NCI-H128 (cell line): ENCODE results near the gene VAPA.
A peak's percentile ranks its signal among the peaks of the same experiment; 100 is the strongest.

Source experiments
- DNase-seq: peaks from one replicate; lab custom pipeline; 2025; ENCODE audit not compliant: unreplicated experiment; lab: John Stamatoyannopoulos, UW

VAPA gene

GRCh38 chr18:9968081-9968848 lies 54.4 kb downstream of the VAPA start:
- DNase-seq: no peak

- DNase-seq: no peak
Observed at GRCh38 chr18:9969247-9969646, 55.4 kb downstream of the VAPA start.

DNA sequence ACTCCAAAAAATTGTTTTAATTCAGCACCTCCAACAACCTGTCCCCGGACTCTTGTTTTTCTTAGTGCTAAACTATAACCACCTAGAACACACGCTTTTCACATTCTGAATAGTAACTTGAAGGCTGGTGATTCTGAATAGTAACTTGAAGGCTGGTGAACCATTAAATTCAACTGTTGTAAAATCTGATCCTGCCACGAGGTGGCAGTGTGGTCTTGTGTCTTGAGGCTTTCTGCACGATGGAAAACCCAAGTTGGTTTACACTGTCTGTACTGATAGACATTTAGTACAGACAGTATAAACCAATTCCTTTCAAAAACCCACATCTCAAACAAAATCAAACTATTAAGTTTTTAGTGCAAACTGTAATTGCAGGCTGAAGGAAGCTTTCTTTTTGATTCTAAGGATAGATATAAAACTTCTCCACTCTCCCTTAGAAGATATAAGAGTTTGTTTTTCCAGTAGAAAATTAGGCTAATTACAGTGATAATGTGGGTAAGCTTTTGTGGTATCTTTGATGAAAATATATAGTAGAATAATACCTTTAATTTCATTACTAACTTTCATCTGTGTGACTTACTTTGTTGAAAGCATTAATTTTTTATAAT lies 57.6 kb downstream of the VAPA start:
- DNase-seq: peak; percentile 64

DNA sequence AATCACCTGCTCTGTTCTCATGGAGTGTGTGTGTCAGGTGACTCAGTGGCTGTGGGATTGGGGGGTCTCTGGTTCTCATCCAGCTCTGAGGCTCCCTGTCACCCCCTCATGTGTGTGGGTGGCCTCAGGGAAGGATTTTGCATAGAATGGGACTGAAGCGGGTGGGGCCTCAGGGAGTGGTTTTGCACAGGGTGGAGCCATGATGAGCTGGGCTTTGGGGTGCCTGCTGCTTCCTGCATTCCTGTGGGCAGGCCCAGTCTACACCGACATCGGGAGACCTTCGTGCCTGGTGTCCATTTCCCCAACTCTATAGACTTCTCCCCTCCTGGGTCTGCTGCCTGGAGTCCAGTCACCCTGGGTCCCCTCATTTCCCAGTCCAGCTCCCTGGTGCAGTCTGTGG lies 59.7 kb downstream of the VAPA start:
- no peak for DNase-seq

GRCh38 chr18:9974279-9974915 lies 60.6 kb downstream of the VAPA start:
- no peak for DNase-seq

DNA sequence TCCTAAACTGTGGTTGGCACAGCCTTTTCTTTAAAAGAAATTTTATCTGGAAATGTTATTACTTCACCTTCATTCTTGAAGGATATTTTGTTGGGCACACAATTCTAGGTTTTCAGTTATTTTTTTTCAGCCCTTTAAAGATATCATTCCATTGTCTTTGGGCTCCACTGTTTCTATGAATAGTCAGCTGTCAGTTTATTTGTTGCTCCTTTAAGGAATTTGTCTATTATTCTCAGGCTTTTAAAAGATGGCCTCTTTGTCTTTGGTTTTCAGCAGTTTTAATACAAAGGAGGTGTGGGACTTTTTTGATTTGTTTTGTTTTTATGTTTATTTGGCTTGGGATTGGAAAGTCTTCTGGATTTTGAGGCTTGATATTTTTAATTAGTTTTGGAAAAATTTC lies 61.8 kb downstream of the VAPA start:
- DNase-seq: no peak

- no peak for DNase-seq
Observed at GRCh38 chr18:9982711-9983110, 68.9 kb downstream of the VAPA start.

DNA sequence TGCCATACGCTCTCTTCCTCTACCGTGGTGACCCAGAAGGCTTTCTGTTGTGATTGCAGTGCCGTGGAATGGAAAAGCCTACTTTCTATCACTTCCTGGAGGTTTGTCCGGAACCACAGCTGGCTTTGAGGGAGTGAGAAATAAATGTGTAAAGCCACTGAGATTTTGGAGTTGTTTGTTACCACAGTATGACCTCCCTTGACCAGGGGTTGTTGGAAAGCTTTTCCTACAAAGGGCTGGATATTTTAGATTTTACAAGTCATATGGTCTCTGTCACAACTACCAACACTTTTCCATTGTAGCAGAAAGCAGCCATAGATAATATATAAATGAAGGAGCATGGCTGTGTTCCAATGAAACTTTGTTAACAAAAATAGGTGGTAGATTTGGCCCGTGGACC lies 70.3 kb downstream of the VAPA start:
- no peak for DNase-seq

DNA sequence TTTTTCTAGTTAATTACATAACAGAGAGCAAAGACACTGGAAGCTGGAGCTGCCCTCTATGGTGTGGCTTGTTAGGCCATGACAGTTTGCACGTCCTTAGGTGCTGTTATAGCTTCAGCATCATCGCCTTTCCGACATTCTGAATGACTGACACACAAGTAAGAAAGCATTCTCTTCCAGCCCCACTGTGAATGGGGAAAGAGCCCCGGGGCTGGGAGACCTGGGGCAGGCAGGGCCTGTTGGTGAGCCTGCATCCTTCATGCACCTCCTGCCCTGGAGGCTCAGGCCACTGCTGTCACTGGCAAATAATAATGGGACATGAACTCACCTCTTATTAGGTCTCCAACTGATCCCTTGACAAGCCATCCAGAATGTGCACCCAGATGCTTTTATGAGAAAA lies 71.8 kb downstream of the VAPA start:
- no peak for DNase-seq

GRCh38 chr18:9986156-9986930 lies 72.5 kb downstream of the VAPA start:
- DNase-seq: no peak

- no peak for DNase-seq
Observed at GRCh38 chr18:9987345-9987744, 73.5 kb downstream of the VAPA start.

GRCh38 chr18:9987931-9988330 lies 74.1 kb downstream of the VAPA start:
- no peak for DNase-seq

DNA sequence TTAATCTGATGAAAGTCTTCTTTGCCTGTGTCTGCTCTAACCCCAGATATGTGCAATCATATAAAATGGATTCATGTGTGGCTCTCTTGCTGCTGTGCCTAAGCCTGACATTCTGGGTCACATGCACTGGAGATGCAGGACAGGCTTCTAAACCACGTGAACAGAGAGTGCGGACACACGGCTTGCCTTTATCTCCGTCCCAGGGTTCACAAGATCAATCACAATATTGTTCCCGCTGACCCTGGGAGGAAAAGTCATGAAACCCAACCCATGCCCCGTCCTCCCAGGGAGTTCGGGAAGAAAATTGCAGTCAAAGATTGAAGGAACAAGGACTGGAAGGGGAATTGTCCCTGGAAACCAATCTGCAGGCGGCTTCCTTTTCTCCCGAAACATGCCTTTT lies 74.8 kb downstream of the VAPA start:
- no peak for DNase-seq

DNA sequence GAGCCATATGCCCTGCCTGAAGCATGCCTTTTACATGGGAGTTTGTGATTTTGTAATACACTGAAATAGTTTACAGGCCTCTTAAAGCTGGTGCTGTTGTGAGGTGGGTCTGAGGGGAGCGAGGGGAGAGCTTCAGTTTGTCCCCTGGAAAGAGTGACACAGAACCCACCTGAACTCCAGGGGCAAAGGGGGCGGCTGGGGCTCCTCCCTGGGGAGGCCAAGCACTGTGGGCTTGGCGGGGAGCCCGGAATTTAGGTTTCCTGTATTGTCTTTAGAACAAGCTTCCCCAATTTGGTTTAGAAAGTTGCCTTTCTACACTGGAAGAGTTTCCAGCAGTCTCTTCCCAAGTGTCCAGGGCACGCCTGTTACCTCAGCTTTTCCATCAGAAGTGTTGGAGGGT lies 75.7 kb downstream of the VAPA start:
- DNase-seq: no peak

DNA sequence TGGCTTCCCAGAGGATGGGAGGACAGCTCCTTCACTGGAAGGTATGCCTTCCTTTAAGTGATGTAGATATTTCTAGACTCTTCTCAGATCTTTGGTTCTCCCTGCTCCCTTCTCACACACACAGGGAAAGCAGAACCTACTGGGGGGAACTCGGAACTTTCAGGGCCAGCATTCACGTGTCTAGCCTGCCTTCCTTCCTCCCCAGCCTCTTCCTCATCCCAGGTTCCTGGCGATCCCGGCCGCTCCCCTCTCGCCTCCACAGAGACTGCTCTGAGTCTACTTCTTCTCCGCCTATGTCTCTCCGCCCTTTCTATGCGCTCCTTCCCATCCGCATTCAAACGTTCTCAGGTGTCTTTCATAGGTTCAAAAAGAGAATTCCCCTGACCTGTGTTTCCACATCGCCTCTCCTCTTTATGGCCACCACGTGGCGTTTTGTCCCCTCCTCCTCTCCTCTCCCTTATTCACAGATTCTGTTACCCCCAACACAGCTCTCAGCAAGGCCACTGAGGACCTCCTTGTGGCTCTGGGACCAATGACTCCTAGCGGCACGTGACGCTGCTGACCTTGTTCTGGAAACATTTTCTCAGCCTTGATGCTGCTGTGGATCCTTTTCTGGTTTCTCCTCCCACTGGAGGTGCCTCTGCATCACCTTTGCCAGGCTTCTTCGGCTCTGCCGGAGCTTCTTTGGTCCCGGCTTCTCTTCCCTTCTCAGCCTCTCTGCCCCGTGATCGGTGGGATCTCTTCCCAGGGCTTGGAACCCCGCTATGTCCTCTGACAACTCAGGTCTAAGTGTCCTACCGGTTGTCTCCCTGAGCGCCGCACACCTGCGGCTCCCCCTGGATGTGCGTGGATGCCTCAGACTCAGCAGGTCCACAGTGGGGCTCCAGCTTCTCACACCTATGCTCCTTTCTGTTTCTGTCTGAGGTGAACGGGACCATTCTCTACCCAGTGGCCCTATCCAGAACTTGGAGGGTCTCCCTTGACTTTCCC lies 77.5 kb downstream of the VAPA start:
- no peak for DNase-seq

- DNase-seq: no peak
Observed at GRCh38 chr18:9992300-9992972, 78.6 kb downstream of the VAPA start.

DNA sequence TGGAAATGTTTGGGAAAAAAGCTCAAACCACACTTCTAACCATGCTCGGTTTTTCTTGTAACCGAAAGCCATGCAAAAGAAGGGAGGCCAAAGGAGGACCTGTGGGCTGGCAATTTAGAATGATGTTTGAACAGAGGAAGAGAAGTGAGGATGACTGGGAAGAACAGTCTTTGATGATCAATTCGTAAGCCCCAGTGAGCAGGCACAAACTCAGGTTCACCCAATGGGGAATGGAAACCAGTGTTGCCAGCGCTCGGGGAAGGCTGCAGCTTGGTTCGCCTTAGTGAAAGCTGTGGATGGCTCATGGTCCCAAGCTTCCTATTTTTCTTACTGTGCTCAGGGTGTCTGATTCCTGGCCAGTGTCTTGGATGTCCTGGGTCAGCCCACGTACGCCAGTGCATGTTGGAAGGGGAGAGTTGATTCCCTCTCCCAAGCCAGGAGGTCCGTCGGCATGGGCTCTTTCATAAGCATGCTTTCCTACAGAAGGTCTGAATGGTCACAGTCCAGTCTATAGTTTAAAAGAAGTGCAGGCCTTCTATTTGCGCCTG lies 79.2 kb downstream of the VAPA start:
- DNase-seq: no peak

DNA sequence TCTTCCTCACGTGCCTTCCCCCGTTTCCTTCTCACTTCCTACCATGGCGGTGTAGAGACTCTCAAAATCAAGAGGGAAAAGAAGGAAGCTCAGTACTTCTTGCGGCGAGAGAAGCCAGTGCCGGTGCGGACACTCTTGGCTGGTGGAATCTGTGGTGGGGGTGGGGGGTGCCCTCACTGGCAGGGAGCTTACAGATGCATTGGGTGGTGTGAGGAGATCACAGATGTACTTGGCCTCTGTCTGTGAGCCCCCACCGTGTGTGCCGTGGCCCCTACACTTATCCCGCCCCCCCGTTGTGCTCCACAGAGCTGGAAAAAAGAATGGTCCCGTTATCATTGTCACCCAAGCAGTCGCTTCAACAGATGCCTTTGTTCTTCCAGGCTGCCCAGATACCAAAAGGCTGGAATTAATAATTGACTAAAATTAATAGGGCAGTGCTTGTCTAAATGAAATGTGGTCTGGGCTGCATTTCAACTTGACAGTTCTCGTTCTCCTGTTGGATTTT lies 79.8 kb downstream of the VAPA start:
- DNase-seq: no peak

DNA sequence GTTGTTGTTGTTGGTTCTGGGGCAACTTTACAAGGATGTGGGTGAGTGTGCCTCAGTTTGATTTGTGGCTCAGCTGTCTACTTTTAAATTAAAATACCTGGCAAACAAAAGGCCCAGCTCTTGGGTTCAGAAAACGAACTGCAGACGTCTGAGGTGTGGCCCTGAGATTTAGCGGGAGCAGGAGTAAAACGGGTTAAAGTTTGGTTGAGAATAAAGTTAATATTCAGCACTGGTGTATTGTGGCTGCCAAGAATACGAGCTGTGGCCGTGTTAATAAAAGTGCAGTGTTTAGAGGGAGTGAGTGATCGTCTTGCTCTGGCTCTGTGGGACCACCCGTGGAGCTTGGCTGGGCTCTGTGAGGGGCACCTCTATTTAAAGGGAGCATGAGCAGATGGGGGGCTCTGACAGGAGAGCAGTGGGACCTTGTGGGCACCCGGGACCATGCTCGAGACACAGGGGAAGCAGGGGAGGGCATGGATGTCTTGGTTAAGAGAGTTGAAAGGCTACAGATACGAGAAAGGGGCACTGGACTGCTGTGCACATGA lies 80.3 kb downstream of the VAPA start:
- no peak for DNase-seq
